GM23248 (cell line): ENCODE results near the gene NAALADL2. TPM values are rescaled to one million over a fixed set of nuclear protein-coding genes. Genes with fewer than 3 reads are reported as not detected.
"Not testable (repeated sequence)": the region's sequence is repeated elsewhere in the genome, so short reads cannot be mapped to it uniquely, and the experiment has no call there.

Source experiments
- DNase-seq: peaks from one replicate; pipeline ENCODE4 v3.0.0-alpha.2; 2015
- H2AFZ ChIP-seq: fragments of 200-600 bp; sonication (generic); 2 replicates; pipeline ENCODE4 v1.6.1; 2016; ENCODE audit warnings: antibody characterized with exemption
- H3F3A ChIP-seq: fragments of 200-600 bp; sonication (generic); 2 replicates; pipeline ENCODE4 v1.6.1; 2016; ENCODE audit warnings: mild to moderate bottlenecking, antibody characterized with exemption, mixed run types; ENCODE audit not compliant: insufficient read depth
- H3K27ac ChIP-seq: fragments of 200-600 bp; sonication (generic); 2 replicates; pipeline ENCODE4 v1.5.1; 2016; ENCODE audit warnings: mild to moderate bottlenecking
- H3K27me3 ChIP-seq: fragments of 200-600 bp; sonication (generic); replicated peaks from 2 replicates; pipeline ENCODE4 v1.6.1; 2016; ENCODE audit warnings: mild to moderate bottlenecking; ENCODE audit not compliant: insufficient read depth
- H3K36me3 ChIP-seq: fragments of 200-600 bp; sonication (generic); 2 replicates; pipeline ENCODE4 v1.6.1; 2016; ENCODE audit warnings: low read depth, mild to moderate bottlenecking
- H3K4me1 ChIP-seq: fragments of 200-600 bp; sonication (generic); 2 replicates; pipeline ENCODE4 v1.6.1; 2016; ENCODE audit warnings: mild to moderate bottlenecking; ENCODE audit not compliant: insufficient read depth
- H3K4me2 ChIP-seq: fragments of 200-600 bp; sonication (generic); one replicate; pipeline ENCODE4 v1.6.1; 2016; ENCODE audit warnings: mild to moderate bottlenecking; ENCODE audit not compliant: unreplicated experiment
- H3K4me3 ChIP-seq: fragments of 200-600 bp; sonication (generic); 2 replicates; pipeline ENCODE4 v1.5.1; 2016; ENCODE audit warnings: mild to moderate bottlenecking
- H3K79me2 ChIP-seq: fragments of 200-600 bp; sonication (generic); 2 replicates; pipeline ENCODE4 v1.6.1; 2016; ENCODE audit warnings: mild to moderate bottlenecking; ENCODE audit not compliant: insufficient read depth
- H3K9ac ChIP-seq: fragments of 200-600 bp; sonication (generic); 2 replicates; pipeline ENCODE4 v1.6.1; 2016; ENCODE audit warnings: mild to moderate bottlenecking
- H3K9me2 ChIP-seq: fragments of 200-600 bp; sonication (generic); 2 replicates; pipeline ENCODE4 v1.6.1; 2016; ENCODE audit warnings: mixed run types, mild to moderate bottlenecking, moderate library complexity; ENCODE audit not compliant: insufficient read depth
- H3K9me3 ChIP-seq: fragments of 200-600 bp; sonication (generic); one replicate; pipeline ENCODE4 v1.6.1; 2017; ENCODE audit warnings: low read depth
- H4K20me1 ChIP-seq: fragments of 200-600 bp; sonication (generic); 2 replicates; pipeline ENCODE4 v1.6.0; 2016; ENCODE audit not compliant: insufficient read depth
- EZH2 ChIP-seq: fragments of 200-600 bp; sonication (generic); IDR thresholded peaks from 2 replicates; pipeline ENCODE4 v1.6.1; 2018; ENCODE audit warnings: antibody characterized with exemption, mild to moderate bottlenecking; ENCODE audit not compliant: insufficient read depth, poor library complexity, severe bottlenecking
- EZH2phosphoT487 ChIP-seq: fragments of 200-600 bp; sonication (generic); IDR thresholded peaks from 2 replicates; pipeline ENCODE4 v1.6.1; 2018; ENCODE audit warnings: antibody characterized with exemption, moderate library complexity, mild to moderate bottlenecking, low read depth; ENCODE audit not compliant: insufficient read depth
- WGBS, 2 experiments: methylation state at CpG; one replicate each; pipeline ENCODE4 v1.1.6; 2015 to 2017; ENCODE audit warnings: low lambda C conversion rate in 2 of 2, low coverage in 1 of 2; ENCODE audit errors: missing lambda C conversion rate in 2 of 2; 5-methylcytosine and 5-hydroxymethylcytosine counted together
- in situ Hi-C: fragments of 300-500 bp; cut with MboI; formaldehyde crosslinking; loops from 2 replicates; pipeline ENCODE4 v1.15.0; 2020
- polyA plus RNA-seq: library from polyadenylated mRNA; unstranded; fragments of >200 nt; fragmentation: Nextera tagmentation; extraction: Ambion mirVana; gene quantifications from 2 replicates; pipeline ENCODE4 v1.2.1, GENCODE V29; 2016
- total RNA-seq: library from RNA; depleted of rRNA; stranded (reverse); fragments of >200 nt; shearing (Covaris generic); gene quantifications from 2 replicates; pipeline ENCODE4 v1.2.3, GENCODE V29; 2014

Gene NAALADL2
- total and polyA plus RNA-seq, 2 experiments from 2014 or later = 20.5 to 81.0 TPM

- H3F3A ChIP-seq, H3K9ac ChIP-seq, H3K27ac ChIP-seq, H3K9me3 ChIP-seq, H3K4me3 ChIP-seq, H3K4me2 ChIP-seq, H3K27me3 ChIP-seq, H3K79me2 ChIP-seq, H3K36me3 ChIP-seq, H3K4me1 ChIP-seq, H4K20me1 ChIP-seq, H3K9me2 ChIP-seq, in situ Hi-C loops, DNase-seq, H2AFZ ChIP-seq: not testable (repeated sequence)
- 85 to 91% methylated on average over 6 of the region's 6 CpGs for WGBS, 2 experiments
These were observed 966.0 kb downstream of the NAALADL2 start for GRCh38 chr3:175825016-175825580.

GRCh38 chr3:175826759-175827158, 967.6 kb downstream of the NAALADL2 start:
- Histone ChIP-seq H3K4me2 (no peak overlapping the region), H3K9ac (no peak overlapping the region), H3K4me1 (no peaks in the 10 kb centered on the region), H3K27me3 (no peaks in the 10 kb centered on the region), H3K4me3 (no peak overlapping the region), H3K27ac (no peak overlapping the region), H3K36me3 (no peaks in the 10 kb centered on the region), H4K20me1 (no peaks in the 10 kb centered on the region), H3K9me2 (no peaks in the 10 kb centered on the region), H2AFZ (no peak overlapping the region), H3K79me2 (no peaks in the 10 kb centered on the region), H3F3A (no peaks in the 10 kb centered on the region), H3K9me3 (no peaks in the 10 kb centered on the region)
- DNase-seq = no peak
- in situ Hi-C loops = no loop called here
- TF ChIP-seq EZH2phosphoT487 = no peak
- WGBS, 2 experiments = 89 to 90% methylated on average over 2 of the region's 2 CpGs

- 44 to 57% methylated on average over 8 of the region's 8 CpGs for WGBS, 2 experiments
- DNase-seq, H3K36me3 ChIP-seq, H3K79me2 ChIP-seq, in situ Hi-C loops, H3K9me3 ChIP-seq, H3K9me2 ChIP-seq, H3F3A ChIP-seq, H3K27me3 ChIP-seq, H3K4me3 ChIP-seq, H3K4me2 ChIP-seq, H2AFZ ChIP-seq, H4K20me1 ChIP-seq, H3K27ac ChIP-seq, H3K9ac ChIP-seq, H3K4me1 ChIP-seq: not testable (repeated sequence)
These were observed 970.7 kb downstream of the NAALADL2 start for GRCh38 chr3:175829809-175830208.

- in situ Hi-C loops, H3K27me3 ChIP-seq, H3F3A ChIP-seq, H2AFZ ChIP-seq, H3K27ac ChIP-seq, H3K4me2 ChIP-seq, DNase-seq, H3K79me2 ChIP-seq, H3K4me1 ChIP-seq, H3K9me2 ChIP-seq, H3K9me3 ChIP-seq, H3K36me3 ChIP-seq, H4K20me1 ChIP-seq, H3K4me3 ChIP-seq, H3K9ac ChIP-seq: not testable (repeated sequence)
- WGBS, 2 experiments = 75 to 82% methylated on average over 6 of the region's 6 CpGs
These were observed 976.6 kb downstream of the NAALADL2 start for GRCh38 chr3:175835763-175836162.

GRCh38 chr3:175836617-175837016, 977.5 kb downstream of the NAALADL2 start:
- Histone ChIP-seq H3K79me2 (no peaks in the 10 kb centered on the region), H3F3A (no peaks in the 10 kb centered on the region), H3K4me1 (no peaks in the 10 kb centered on the region), H3K27ac (no peak overlapping the region), H4K20me1 (no peaks in the 10 kb centered on the region), H3K4me2 (no peak overlapping the region), H3K27me3 (no peaks in the 10 kb centered on the region), H3K9me3 (no peaks in the 10 kb centered on the region), H3K9me2 (no peaks in the 10 kb centered on the region), H3K9ac (no peak overlapping the region), H2AFZ (no peak overlapping the region), H3K36me3 (no peaks in the 10 kb centered on the region), H3K4me3 (no peak overlapping the region)
- no peak for TF ChIP-seq EZH2phosphoT487
- no peak for TF ChIP-seq EZH2
- no peak for DNase-seq
- in situ Hi-C loops = no loop called here
- 57% methylated on average over 4 of the region's 4 CpGs for WGBS, 2 experiments
